GM19397 (cell line): ENCODE results near the gene SLC25A39.
"Not testable (repeated sequence)": the region's sequence is repeated elsewhere in the genome, so short reads cannot be mapped to it uniquely, and the experiment has no call there.

ENCODE experiments used
- ATAC-seq: cut with Tn5 transposase; IDR thresholded peaks from one replicate; pipeline ENCODE4 v1.9.1; 2021; ENCODE audit warnings: mild to moderate bottlenecking, moderate library complexity; ENCODE audit not compliant: unreplicated experiment

SLC25A39 gene

GRCh38 chr17:44335968-44336367, 11.3 kb upstream of the SLC25A39 start:
- ATAC-seq: no peak

DNA sequence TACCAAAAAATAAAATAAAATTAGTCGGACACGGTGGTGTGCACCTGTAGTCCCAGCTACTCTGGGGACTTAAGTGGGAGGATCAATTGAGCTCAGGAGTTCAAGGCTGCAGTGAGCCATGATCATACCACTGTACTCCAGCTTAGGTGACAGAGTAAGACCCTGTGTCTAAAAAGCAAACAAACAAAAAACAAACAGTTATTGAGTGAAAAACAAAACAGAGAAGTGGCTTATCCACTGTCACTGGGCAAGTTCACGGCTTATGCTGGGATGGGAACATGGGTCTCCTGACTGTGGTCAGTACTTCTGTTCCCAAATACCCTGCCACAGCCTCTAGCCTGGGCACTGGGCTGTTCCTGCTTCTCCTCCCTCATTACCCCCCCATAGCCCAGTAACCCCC, 10.9 kb upstream of the SLC25A39 start:
- ATAC-seq: no peak

- ATAC-seq: no peak
Measured at GRCh38 chr17:44334727-44335126, 10.1 kb upstream of the SLC25A39 start.

GRCh38 chr17:44334315-44334714, 9.7 kb upstream of the SLC25A39 start:
- no peak for ATAC-seq

- no peak for ATAC-seq
Measured at GRCh38 chr17:44333371-44333770, 8.7 kb upstream of the SLC25A39 start.

DNA sequence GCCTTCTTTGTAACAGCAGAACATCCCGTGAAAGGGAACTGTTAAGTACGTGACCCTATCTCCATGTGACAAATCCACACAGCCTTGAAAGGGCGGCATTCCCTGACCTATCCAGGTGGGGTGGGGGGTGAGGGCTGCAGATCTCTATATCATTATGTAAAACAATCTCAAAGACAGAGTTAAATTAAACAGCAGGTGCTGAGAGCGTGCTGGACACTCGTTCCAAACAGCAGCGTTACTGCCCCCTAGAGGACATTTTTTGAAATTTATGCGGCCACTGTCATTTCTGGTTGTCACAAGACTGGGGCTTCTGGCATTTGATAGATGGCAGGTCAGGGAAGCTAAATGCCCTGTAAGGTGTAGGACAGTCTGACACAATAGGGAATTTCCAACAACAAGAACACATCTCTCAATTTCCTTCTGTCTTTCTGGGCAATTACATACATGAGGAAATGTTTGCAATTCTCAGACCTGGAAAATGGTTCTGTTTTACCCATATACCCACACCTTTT, 6.7 kb upstream of the SLC25A39 start:
- no peak for ATAC-seq

DNA sequence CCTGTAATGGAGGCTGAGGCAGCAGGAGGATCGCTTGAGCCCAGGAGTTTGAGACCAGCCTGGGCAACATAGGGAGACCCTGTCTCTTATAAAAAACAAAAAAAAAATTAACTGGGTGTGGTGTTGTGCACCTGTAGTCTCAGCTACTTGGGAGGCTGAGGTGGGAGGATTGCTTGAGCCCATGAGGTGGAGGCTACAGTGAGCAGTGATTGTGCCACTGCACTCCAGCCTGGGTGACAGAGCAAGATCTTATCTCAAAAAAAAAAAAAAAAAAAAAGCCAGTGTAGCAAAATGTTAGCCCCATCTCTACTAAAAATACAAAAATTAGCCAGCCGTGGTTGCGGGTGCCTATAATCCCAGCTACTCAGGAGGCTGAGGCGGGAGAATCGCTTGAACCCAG, 5.6 kb upstream of the SLC25A39 start:
- ATAC-seq: not testable (repeated sequence)

DNA sequence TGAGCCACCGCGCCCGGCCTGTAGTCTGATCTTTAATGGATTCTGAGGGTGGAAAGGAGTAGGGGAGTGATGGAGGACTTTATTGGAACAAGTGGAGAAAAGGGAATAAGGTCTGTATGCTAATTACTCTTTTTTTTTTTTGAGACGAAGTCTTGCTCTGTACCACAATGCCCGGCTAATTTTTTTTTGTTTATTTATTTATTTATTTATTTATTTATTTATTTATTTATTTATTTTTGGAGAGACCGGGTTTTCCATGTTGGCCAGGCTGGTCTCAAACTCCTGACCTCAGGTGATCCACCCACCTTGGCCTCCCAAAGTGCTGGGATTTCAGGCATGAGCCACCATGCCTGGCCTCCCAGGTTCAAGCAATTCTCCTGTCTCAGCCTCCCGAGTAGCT, 4.9 kb upstream of the SLC25A39 start:
- not testable (repeated sequence) for ATAC-seq

DNA sequence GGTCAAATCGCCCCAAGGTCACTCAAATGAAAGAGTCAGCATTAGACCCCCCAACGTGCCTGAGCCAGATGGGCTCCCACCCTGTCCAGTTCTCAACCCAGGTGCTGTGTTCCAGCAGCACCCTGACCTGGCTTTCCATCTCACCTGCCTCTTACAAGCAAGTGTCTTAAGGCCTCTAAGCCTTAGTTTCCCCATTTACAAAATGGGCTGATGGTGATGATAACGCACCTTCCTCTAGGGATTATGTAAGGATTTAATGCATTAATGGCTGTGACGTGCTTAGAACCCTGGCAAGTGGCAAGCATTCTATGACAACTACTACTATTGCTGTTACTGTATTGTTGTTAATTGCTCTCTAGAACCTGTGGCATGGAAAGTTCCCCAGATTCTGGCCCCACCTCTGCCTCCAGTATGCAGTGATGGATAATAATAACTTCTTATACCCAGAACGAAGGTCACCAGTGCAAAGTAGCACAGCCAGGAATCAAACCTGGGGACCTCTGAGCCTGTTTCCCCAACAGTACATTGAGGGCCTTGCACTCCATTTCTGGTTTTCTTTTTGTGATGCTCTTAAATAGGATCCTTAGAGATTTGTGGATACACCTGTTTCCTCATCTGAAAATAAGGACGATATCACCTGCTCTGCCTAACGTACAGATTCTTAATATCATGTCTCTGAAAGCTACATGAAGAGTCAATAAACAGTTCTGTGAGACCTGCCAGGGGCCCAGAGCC, 3.3 kb upstream of the SLC25A39 start:
- ATAC-seq: no peak

DNA sequence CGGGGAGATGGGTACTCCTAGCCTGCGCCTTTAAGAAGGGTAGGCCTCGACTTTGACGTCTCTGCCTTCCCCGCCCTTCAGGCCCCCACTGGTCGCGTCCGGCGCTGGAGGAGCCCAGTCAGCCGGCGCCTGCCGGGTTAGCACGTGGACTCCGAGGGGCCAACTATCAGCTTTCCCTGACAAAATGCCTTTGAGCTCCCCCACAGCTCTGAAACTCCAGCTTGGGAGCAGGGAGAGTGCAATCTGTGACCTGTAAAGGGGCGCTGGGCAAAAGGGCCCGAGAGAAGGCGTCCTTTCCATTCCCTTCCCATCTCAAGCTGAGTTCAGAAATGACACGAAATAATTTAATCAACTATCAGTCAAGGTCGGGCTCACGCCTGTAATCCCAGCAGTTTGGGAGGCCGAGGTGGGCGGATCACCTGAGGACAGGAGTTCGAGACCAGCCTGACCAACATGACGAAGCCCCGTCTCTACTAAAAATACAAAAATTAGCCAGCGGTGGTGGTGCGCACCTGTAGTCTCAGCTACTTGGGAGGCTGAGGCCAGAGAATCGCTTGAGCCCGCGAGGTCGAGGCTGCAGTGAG, 2.3 kb upstream of the SLC25A39 start:
- ATAC-seq: peak; percentile 46

GRCh38 chr17:44324092-44324570, 492 bp downstream of the SLC25A39 start:
- ATAC-seq: peak; percentile 0

GRCh38 chr17:44323359-44324091, 1.1 kb downstream of the SLC25A39 start:
- no peak for ATAC-seq

DNA sequence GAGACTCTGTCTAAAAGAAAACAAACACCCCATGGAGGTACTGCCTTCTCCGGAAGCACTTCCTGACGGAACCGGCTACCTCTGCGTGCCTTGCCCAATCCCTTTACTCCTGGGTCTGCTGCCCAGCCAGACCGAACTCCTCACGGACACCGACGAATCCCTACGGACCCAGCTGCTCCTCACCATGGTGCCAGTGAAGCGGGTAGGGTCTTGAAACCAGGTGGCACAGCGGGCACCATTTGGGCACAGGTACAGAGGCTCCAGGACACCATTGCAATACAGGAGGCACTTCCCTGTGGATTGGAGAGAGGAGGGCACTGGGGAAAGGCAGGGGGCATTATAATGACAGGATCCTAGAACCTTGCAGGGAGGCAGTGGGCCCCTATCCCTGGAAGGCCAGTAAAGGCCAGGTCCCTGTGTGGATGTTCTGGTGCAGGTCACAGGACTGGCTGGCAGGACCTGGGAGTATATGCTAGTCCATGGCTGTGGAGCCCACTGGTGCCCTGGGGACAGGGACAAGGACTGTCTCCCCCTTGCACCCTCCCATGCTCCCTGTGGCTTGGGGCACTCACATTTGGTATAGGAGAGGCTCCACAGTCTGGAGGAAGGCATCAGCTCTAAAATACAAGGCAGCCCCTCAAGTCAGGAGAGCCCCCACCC, 2.3 kb downstream of the SLC25A39 start:
- ATAC-seq: no peak

GRCh38 chr17:44321246-44322120, 3.1 kb downstream of the SLC25A39 start:
- no peak for ATAC-seq

- ATAC-seq: no peak
Measured at GRCh38 chr17:44320066-44320465, 4.6 kb downstream of the SLC25A39 start.

DNA sequence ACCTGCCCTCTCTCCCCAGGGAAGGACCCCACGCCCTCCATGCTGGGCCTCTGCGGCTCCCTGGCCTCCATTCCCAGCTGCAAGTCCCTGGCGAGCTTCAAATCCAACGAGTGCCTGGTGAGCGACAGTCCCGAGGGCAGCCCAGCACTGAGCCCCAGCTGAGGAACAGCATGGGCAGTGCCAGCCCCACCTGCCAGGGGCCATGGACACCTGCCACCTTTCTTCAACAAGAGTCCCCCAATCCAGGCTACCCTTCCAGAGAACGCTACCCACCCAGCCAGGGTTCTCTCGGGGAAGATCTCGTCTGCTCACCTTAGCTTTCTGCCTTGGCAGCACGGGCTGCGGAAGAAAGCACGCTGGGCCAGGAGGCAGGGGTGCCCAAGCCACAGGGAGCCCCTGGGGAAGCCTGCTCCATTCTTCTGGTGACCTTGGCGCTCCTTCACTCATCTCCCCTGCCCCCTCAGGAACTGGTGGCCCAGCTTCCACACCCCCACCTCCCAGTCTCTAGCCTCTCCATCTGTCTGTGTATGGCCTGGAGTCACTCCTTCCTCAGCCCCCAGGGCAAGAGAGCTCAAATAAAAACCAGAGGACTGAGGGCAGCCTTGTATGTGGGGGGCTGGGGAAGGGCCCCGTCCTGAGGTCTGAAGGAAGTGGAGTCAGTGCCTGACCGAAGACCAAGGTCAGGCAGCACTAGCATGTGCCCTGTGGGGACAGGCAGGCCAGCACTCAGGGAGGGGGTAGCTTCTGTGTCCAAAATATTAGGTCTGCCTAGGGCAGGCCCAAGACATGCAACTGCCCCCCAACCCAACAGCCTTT, 6.3 kb downstream of the SLC25A39 start:
- no peak for ATAC-seq

GRCh38 chr17:44317545-44317944, 7.1 kb downstream of the SLC25A39 start:
- ATAC-seq: no peak

- no peak for ATAC-seq
Measured at GRCh38 chr17:44315760-44316731, 8.6 kb downstream of the SLC25A39 start.
